Liver (tissue), 3 donors: ENCODE data around the gene TTC24.

Experiments
- CTCF ChIP-seq: fragments of 150-350 bp; IDR thresholded peaks from 2 replicates; pipeline ENCODE4 v1.5.1; 2017; ENCODE audit warnings: improper control_type of control experiment, low read depth, low read length; ENCODE audit not compliant: missing input control
- EGR1 ChIP-seq, 2 donors: IDR thresholded peaks; 2 replicates each; pipeline ENCODE4 v1.6.1; 2016 to 2018; ENCODE audit warnings: antibody characterized with exemption in 2 of 2, low read depth in 2 of 2
- REST ChIP-seq: IDR thresholded peaks from 2 replicates; pipeline ENCODE4 v1.6.1; 2016; ENCODE audit warnings: antibody characterized with exemption, mild to moderate bottlenecking
- SP1 ChIP-seq: IDR thresholded peaks from 2 replicates; pipeline ENCODE4 v1.6.1; 2018; ENCODE audit warnings: antibody characterized with exemption, mild to moderate bottlenecking
- TAF1 ChIP-seq: conservative IDR thresholded peaks from 2 replicates; pipeline ENCODE4 v1.6.1; 2016; ENCODE audit warnings: antibody characterized with exemption, mild to moderate bottlenecking
- donor health status: healthy.
- donor health status: healthy.

DNA sequence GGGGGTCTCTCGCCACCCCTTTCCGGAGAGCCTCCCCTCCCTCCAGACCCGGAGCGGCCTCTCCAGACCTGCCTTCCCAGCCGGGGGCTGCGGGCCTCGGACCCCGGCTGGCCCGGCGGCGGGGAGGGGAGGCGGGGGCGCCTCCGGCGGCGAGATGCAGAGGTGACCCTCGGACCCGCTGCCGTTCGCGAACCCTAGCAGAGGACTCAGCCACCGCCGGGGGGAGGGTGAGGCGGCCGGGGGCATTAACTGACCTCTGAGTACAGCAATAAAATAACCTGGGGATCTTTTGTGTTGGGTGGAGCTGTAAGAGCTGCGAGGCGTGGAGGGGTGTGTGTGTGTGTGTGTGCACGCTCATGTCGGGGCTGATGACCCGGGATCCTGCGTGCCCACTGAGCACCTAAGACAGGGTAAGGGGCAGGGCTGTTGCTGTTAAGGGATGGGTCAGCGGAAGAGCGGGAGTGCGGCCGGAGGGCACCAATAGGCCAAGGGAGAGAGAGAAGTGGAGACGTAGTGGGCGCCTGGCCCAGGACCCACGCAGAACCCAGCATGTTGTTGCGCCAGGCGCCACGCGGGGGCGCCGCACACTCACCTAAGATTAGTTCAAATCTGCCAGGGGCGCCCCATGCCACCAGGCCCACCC, 46.0 kb downstream of the TTC24 start:
- TF ChIP-seq EGR1 (IDR thresholded peaks at IDR 0.05; ENCODE audit: low read depth in 2 of 2) (no peak), SP1 (no peak), TAF1 (no peak), CTCF (peak; percentile 64), REST (no peak)
